ENCODE data around the gene CD80.

- TF ChIP-seq, protein P1, sequence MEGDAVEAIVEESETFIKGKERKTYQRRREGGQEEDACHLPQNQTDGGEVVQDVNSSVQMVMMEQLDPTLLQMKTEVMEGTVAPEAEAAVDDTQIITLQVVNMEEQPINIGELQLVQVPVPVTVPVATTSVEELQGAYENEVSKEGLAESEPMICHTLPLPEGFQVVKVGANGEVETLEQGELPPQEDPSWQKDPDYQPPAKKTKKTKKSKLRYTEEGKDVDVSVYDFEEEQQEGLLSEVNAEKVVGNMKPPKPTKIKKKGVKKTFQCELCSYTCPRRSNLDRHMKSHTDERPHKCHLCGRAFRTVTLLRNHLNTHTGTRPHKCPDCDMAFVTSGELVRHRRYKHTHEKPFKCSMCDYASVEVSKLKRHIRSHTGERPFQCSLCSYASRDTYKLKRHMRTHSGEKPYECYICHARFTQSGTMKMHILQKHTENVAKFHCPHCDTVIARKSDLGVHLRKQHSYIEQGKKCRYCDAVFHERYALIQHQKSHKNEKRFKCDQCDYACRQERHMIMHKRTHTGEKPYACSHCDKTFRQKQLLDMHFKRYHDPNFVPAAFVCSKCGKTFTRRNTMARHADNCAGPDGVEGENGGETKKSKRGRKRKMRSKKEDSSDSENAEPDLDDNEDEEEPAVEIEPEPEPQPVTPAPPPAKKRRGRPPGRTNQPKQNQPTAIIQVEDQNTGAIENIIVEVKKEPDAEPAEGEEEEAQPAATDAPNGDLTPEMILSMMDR (IDR thresholded peaks at IDR 0.05; ENCODE audit: low read depth, low read length), result no peak
- TF ChIP-seq POLR2A (IDR thresholded peaks at IDR 0.05; ENCODE audit: extremely low read depth, insufficient read length), result no peak
Observed at GRCh38 chr3:119558626-119559317, 642 bp downstream of the CD80 start.
